Hepatocyte (in vitro differentiated cells): ENCODE measurements around the gene TDRD10. TPM values are rescaled to one million over a fixed set of nuclear protein-coding genes. Genes with fewer than 3 reads are reported as not detected.
A peak's percentile ranks its signal among the peaks of the same experiment; 100 is the strongest.

Source experiments
- DNase-seq: peaks from one replicate; pipeline ENCODE4 v3.0.0-alpha.2; 2016; ENCODE audit warnings: low spot score
- H2AFZ ChIP-seq: fragments of 200-600 bp; sonication (generic); 2 replicates; pipeline ENCODE4 v1.6.0; 2016; ENCODE audit warnings: antibody characterized with exemption, mild to moderate bottlenecking
- H3K27ac ChIP-seq: fragments of 200-600 bp; sonication (generic); 2 replicates; pipeline ENCODE4 v1.5.1; 2016; ENCODE audit warnings: mild to moderate bottlenecking
- H3K27me3 ChIP-seq: fragments of 200-600 bp; sonication (generic); 2 replicates; pipeline ENCODE4 v1.6.1; 2016
- H3K36me3 ChIP-seq: fragments of 200-600 bp; sonication (generic); replicated peaks from 2 replicates; pipeline ENCODE4 v1.5.1; 2016; ENCODE audit warnings: low read depth; ENCODE audit not compliant: insufficient read depth
- H3K4me1 ChIP-seq: fragments of 200-600 bp; sonication (generic); 2 replicates; pipeline ENCODE4 v1.5.1; 2016; ENCODE audit warnings: mild to moderate bottlenecking, moderate library complexity; ENCODE audit not compliant: insufficient read depth
- H3K4me2 ChIP-seq: fragments of 200-600 bp; sonication (generic); 2 replicates; pipeline ENCODE4 v1.6.0; 2016
- H3K4me3 ChIP-seq: fragments of 200-600 bp; sonication (generic); 2 replicates; pipeline ENCODE4 v1.5.1; 2016; ENCODE audit warnings: mild to moderate bottlenecking
- H3K79me2 ChIP-seq: fragments of 200-600 bp; sonication (generic); 2 replicates; pipeline ENCODE4 v1.6.0; 2017; ENCODE audit warnings: mild to moderate bottlenecking
- H3K9me2 ChIP-seq: fragments of 200-600 bp; sonication (generic); replicated peaks from 2 replicates; pipeline ENCODE4 v1.6.0; 2017; ENCODE audit warnings: mild to moderate bottlenecking; ENCODE audit not compliant: insufficient read depth
- H3K9me3 ChIP-seq: fragments of 200-600 bp; sonication (generic); 2 replicates; pipeline ENCODE4 v1.5.1; 2016; ENCODE audit warnings: low read depth, mild to moderate bottlenecking
- H4K20me1 ChIP-seq: fragments of 200-600 bp; sonication (generic); 2 replicates; pipeline ENCODE4 v1.6.0; 2016; ENCODE audit warnings: mild to moderate bottlenecking; ENCODE audit not compliant: insufficient read depth, poor library complexity, severe bottlenecking
- EZH2 ChIP-seq: fragments of 200-600 bp; sonication (generic); IDR thresholded peaks from 2 replicates; pipeline ENCODE4 v1.6.1; 2016; ENCODE audit warnings: antibody characterized with exemption, mild to moderate bottlenecking, borderline replicate concordance
- EZH2phosphoT487 ChIP-seq: fragments of 200-600 bp; sonication (generic); IDR thresholded peaks from one replicate; pipeline ENCODE4 v1.6.1; 2018; ENCODE audit warnings: antibody characterized with exemption, mild to moderate bottlenecking, low read depth, moderate library complexity; ENCODE audit not compliant: unreplicated experiment, severe bottlenecking
- WGBS: methylation state at CpG from one replicate; pipeline ENCODE4 v1.1.6; 2016; ENCODE audit warnings: low lambda C conversion rate; ENCODE audit errors: missing lambda C conversion rate; 5-methylcytosine and 5-hydroxymethylcytosine counted together
- polyA plus RNA-seq: library from polyadenylated mRNA; unstranded; fragments of >200 nt; fragmentation: Nextera tagmentation; extraction: Ambion mirVana; gene quantifications from 2 replicates; pipeline ENCODE4 v1.2.1, GENCODE V29; 2016
- total RNA-seq: library from RNA; depleted of rRNA; stranded (reverse); fragments of >200 nt; gene quantifications from 2 replicates; pipeline ENCODE4 v1.2.3, GENCODE V29; 2014
- TF ChIP-seq, protein P1 (sequence below): fragments of 200-600 bp; sonication (generic); IDR thresholded peaks from 2 replicates; pipeline ENCODE4 v1.5.1; 2016; ENCODE audit warnings: antibody characterized with exemption, mild to moderate bottlenecking; ENCODE audit not compliant: poor library complexity

Gene TDRD10
- total and polyA plus RNA-seq, 2 experiments from 2014 or later: 0.20 TPM; not detected in 1

DNA sequence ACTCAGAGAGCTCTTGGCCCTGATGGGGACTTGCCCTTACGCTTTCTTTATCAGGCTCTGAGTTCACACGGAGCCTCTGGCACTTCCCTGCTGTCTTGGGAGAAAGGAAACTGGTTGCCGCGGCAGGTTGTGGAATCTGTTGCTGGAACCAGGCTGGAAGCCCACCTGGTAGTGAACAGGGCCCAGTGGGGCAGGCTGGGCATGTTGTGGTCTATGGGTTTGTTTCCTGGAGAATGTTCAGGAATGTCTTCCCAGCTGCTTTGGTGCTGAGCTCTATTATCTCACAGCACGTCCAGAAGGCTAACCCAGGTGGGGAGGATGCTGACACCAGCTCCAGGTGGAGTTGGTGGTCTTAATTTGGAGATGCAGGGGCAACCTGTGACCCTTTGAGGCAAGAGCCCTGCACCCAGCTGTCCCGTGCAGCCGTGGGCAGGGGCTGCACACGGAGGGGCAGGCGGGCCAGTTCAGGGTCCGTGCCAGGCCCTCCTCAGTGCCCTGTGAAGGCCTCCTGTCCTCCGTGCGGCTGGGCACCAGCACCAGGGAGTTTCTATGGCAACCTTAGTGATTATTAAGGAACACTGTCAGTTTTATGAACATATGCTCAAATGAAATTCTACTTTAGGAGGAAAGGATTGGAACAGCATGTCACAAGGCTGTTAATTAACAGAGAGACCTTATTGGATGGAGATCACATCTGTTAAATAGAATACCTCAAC lies 33.3 kb upstream of the TDRD10 start:
- H3K27ac ChIP-seq: no peak overlapping the region

DNA sequence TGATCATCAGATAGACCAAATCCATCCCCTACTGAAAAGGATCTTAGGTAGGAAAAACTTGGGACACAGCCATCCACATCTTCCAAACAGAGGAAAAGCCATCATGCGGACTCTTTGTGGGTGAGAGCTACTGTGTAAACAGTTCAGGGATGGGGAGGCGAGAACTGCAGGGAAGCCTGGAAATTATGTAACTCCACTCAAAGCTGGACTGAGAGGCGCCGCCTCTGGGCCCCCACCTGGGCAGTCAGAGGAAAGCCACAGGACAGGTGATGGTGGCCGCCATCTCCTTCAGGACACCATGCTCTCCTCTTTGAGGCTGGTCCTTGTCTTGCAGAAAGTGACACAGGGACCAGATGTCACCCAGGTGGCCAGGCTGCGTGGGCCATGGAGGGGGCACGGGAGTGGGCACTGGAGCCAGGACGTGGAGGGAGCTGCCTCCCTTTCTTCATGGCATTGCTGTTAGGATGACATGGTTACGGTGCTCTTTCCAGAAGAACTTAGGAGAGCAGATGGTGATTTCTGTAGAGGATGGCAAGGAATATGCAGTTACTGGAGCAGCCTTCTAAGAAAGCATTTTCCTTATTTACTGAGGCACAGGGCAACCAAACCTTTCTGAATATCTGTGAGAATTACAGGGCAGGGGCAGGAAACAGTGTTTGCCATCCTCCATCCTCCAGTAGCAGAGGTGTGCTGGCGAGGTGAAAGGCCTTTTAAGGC lies 32.0 kb upstream of the TDRD10 start:
- H3K36me3 ChIP-seq: no peaks in the 10 kb centered on the region
- no peak overlapping the region for H2AFZ ChIP-seq
- H3K27me3 ChIP-seq: no peaks in the 10 kb centered on the region
- WGBS: 90% methylated on average over 10 of the region's 10 CpGs
- no peaks in the 10 kb centered on the region for H3K4me1 ChIP-seq
- no peaks in the 10 kb centered on the region for H4K20me1 ChIP-seq
- no peaks in the 10 kb centered on the region for H3K79me2 ChIP-seq
- no peaks in the 10 kb centered on the region for H3K9me2 ChIP-seq
- DNase-seq: peak; percentile 26
- H3K4me2 ChIP-seq: no peak overlapping the region
- H3K9me3 ChIP-seq: no peaks in the 10 kb centered on the region
- TF ChIP-seq EZH2phosphoT487: no peak
- no peak for TF ChIP-seq EZH2
- TF ChIP-seq, protein P1, sequence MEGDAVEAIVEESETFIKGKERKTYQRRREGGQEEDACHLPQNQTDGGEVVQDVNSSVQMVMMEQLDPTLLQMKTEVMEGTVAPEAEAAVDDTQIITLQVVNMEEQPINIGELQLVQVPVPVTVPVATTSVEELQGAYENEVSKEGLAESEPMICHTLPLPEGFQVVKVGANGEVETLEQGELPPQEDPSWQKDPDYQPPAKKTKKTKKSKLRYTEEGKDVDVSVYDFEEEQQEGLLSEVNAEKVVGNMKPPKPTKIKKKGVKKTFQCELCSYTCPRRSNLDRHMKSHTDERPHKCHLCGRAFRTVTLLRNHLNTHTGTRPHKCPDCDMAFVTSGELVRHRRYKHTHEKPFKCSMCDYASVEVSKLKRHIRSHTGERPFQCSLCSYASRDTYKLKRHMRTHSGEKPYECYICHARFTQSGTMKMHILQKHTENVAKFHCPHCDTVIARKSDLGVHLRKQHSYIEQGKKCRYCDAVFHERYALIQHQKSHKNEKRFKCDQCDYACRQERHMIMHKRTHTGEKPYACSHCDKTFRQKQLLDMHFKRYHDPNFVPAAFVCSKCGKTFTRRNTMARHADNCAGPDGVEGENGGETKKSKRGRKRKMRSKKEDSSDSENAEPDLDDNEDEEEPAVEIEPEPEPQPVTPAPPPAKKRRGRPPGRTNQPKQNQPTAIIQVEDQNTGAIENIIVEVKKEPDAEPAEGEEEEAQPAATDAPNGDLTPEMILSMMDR: no peak
- no peak overlapping the region for H3K27ac ChIP-seq
- no peak overlapping the region for H3K4me3 ChIP-seq

More for the DNA sequence above, 33.3 kb upstream of the TDRD10 start:
- Histone ChIP-seq H2AFZ (no peak overlapping the region), H3K27me3 (no peaks in the 10 kb centered on the region), H3K79me2 (no peaks in the 10 kb centered on the region), H3K4me3 (no peak overlapping the region), H3K4me2 (no peak overlapping the region), H3K36me3 (no peaks in the 10 kb centered on the region), H4K20me1 (no peaks in the 10 kb centered on the region), H3K4me1 (no peaks in the 10 kb centered on the region), H3K9me2 (no peaks in the 10 kb centered on the region), H3K9me3 (no peaks in the 10 kb centered on the region)
- DNase-seq: no peak
- TF ChIP-seq, protein P1: no peak
- TF ChIP-seq EZH2 (no peak), EZH2phosphoT487 (no peak)
- 80% methylated on average over 12 of the region's 12 CpGs for WGBS

DNA sequence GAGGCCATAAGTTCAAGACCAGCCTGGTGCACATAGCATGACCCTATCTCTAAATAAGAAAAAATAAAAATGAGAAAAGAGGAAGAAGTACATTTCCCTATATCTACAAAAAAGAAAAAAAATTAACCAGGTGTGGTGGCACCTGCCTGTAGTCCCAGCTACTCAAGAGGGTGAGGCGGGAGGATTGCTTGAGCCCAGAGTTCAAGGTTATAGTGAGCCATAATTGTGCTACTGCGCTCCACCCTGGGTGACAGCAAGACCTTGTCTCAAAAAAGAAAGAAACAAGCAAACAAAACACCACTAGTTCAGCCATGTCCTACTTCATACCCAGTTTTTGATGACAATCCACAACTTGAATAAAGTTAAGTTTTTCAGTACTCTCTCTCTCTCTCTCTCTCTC lies 30.7 kb upstream of the TDRD10 start:
- H2AFZ ChIP-seq: no peak overlapping the region
- H3K9me3 ChIP-seq: no peaks in the 10 kb centered on the region
- no peak overlapping the region for H3K4me2 ChIP-seq
- H3K36me3 ChIP-seq: no peaks in the 10 kb centered on the region
- H3K4me1 ChIP-seq: no peaks in the 10 kb centered on the region
- H3K4me3 ChIP-seq: no peak overlapping the region
- WGBS: 94% methylated on average over 2 of the region's 2 CpGs
- no peak for DNase-seq
- TF ChIP-seq EZH2: no peak
- TF ChIP-seq EZH2phosphoT487: no peak
- TF ChIP-seq, protein P1: no peak
- no peak overlapping the region for H3K27ac ChIP-seq
- no peaks in the 10 kb centered on the region for H3K27me3 ChIP-seq
- H4K20me1 ChIP-seq: no peaks in the 10 kb centered on the region
- no peaks in the 10 kb centered on the region for H3K79me2 ChIP-seq
- no peaks in the 10 kb centered on the region for H3K9me2 ChIP-seq
